ENCODE results near the gene CTCF.
A peak's percentile ranks its signal among the peaks of the same experiment; 100 is the strongest.

Gene CTCF

DNA sequence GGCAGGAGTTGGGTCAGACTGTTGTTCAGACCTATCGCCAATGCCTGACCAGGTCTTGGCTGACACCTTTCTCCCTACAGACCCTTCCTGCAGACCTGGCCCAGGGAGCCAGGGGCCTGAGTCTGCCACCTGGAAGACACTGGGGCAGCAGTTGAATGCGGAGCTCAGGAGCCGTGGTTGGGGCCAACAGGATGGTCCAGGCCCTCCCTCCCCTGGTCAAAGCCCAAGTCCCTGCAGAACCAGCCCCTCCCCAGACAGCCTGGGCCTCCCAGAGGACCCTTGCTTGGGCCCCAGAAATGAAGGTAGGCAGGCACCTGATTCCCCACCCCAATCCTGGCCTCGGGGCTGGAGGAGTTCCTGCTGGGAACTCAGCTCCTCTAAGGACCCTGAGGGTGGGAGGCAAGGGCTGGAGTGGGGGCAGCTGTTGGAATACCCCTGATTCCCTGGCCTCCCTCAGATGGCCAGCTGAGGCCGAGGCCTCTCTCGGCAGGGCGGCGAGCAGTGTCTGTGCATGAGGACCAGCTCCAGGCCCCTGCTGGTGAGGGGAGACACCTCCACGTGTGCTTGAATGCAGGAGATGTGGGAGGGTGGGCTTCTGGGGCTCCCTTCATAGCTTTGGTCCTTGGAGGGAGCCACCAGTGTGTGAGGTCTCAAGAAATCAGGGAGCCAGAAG is 94.2 kb downstream of the CTCF start:
- DNase-seq = no peak

DNA sequence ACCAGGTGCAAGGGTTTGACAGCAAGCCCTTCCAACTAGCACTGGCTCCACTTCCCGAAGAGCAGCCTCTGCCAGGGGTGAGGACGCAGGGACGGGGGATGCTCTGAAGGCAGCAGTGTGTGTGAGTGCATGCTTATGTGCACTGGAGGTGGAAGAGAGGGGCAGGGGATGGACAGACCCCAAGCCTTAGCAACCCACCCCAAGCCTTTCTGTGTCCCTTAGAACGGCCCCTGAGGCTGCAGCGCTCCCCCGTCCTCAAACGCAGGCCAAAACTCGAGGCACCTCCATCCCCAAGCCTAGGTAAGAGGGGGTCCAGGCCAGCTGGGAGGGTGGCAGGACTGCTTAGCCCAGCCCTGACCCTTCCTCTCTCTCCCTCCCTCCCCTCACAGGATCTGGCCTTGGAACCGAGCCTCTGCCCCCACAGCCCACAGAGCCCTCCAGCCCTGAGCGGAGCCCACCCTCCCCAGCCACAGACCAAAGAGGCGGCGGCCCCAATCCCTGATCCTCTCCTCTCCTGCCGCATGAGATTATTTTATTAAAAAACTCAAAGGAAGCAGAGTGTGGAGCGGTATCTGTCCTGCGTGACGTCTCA is 94.8 kb downstream of the CTCF start:
- no peak for DNase-seq

DNA sequence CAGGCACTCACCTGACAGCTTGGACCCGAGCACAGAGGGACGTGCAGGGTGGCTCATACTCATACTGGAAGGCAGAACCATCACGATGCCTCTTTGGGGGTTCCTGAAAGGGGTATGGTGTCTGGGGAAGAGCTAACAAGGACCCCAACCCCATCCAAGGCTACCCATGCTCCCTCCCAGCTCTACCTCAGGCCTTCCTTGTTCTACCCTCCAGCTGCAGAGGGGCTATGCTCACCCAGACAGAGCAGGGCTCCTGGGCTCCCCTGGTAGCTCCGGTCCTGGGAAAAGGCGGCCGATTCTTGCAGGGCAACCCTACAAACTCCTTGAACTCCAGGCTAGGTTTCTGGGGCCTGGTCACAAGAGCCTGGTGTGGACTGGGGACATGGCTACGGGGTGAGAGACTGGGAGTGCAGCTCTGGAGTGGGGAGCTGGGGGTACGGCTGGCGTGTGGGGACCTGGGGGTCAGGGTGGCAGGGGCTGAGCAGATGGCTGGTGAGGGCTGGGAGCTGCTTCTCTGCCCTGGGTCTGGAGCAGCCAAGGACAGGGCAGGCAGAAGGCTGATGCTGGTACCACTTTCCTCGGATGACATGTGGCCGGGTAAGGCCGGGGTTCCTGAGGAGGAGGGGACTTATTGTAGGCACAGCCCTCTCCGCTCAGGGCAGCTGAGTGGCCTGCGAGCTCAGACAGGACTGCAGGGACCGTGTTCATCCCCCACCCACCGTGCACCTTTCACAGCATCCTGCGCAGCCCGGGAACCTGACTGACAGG is 95.6 kb downstream of the CTCF start:
- no peak for DNase-seq

DNA sequence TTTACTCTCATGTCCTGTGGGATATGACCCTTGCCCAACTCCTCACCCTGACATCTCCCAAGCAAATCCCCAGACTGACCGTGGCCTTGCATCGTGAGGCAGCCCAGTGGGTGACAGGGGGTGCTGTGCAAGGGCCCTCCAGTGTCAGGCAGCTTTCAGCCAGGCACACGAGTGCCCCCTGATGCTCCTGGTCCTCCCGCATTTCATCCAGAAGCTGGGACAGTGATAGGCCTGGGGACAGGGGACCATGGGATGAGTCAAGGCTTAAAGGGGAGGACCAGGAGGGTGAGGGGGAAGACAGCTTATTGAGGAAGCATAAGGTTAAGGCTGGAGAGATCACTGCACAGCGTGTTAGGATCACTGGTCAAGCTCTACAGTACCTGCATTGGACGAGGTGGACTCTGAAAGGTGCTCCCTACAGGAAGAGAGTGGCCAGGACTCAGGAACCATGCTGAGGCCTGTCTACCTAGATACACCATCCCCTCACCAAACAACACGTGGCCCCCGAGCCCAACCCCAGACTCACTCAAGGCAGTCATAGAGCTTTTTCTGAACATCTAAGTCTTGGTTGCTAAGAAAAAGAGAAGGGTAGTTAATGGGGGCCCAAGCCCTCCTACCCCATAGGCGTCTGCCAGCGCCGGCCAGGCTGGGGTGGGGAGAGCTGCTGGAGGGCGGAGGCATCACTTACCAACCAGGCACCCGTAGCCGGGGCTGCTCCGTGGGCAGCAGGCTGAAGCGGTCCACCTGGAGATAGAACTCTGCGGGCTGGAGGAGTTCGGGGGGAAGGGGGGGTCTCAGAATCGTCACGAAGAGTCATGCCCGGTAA is 96.7 kb downstream of the CTCF start:
- no peak for DNase-seq

DNA sequence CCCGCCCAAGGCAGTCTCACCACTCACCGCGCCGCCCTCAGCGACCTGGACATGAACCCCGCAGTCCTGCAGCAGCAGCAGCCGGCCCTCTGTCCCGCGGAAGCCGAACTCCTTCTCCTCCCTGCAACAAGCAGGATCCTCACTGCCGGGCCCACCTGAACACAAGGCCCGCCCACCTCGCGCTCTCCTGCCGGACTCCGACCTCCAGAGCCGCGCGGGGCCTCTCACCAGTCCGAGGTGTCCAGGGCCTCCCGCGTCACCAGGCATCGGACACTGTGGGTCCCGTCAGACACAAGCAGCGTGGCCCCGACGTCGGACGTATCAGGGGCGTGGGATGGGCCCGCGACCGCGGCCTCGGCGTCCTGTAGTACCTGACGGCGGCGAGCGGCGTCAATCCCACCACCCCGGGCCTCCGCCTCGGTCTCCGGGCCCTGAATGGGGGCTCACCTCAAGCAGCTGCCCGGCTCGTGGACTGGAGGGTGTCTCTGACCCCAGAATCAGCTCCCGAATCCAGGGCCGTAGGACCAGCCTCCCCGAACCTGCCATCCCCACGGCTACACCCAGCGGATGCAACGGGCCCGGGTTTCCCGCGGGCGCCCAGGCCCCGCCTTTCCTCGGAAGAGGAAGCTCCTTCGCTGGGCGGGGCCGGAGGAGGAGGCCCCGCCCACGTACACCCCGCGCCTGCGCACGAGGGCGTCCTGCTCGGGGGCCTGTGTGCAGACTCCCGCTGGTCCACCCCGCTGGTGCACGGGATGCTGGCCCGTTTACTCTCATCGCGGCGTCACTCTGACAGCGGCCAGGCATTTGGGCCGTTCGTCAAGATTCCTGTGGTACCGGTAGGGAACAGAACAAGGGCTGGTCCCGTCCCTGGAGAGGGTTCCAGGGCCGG is 97.6 kb downstream of the CTCF start, which contains the start of gene ACD:
Gene ACD (minus strand): TSS at position 586 of the 889 bp plus-strand sequence. CDS start 40 bp downstream, at position 546.
- DNase-seq = peak; percentile 93 to 99

DNA sequence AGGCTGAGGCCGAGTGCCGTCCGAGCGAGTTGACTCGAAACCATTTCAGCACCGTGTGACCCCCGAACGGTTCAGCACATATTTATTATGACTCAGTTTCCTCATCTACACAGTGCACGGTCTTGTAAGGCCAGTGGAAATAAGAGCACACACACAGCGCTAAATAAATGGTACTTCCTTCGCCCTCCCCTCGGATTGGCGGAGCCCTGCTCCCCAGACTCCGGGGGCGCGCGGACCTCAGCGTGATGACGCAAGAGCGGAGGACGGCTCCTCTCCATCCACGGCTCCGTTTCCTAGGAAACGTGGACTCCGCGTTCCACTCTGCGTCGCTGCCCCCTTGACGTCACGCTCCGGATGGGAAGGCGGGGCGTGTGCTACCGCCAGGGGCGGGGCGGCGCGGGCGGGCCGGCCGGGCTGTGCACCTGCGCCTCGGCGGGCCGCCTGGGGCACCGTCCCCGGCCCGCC is 98.3 kb downstream of the CTCF start, which contains the start of gene PARD6A:
Gene PARD6A (plus strand): TSS at position 397 of the 465 bp plus-strand sequence. CDS start 79 bp downstream, outside the sequence.
- DNase-seq = peak; percentile 93 to 95

DNA sequence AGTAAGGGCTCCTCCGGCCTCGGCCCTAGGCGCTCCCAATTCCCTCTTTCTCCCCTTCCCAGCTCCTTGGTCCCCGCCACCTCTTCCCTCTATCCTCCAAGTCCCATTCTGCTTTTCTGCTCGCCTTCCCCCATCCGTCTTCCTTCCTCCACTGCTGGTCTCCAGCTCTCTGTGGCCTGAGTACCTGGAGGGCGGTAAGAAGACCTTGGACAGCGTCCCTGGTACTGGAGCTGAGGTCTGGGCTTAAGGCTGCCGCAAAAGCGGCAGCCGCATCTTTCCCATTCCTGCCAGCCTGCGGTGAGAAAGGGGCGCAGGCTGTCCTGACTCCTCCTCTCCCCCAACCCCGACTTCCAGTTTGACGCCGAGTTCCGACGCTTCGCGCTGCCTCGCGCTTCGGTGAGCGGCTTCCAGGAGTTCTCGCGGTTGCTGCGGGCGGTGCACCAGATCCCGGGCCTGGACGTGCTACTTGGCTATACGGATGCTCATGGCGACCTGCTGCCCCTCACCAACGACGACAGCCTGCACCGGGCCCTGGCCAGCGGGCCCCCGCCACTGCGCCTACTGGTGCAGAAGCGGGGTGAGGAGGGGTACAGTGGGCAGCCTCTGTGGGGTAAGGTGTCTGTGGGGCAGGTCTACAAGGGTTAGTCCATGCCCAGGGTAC is 98.9 kb downstream of the CTCF start:
- peak in 1 of 2 donors; percentile 3 for DNase-seq

DNA sequence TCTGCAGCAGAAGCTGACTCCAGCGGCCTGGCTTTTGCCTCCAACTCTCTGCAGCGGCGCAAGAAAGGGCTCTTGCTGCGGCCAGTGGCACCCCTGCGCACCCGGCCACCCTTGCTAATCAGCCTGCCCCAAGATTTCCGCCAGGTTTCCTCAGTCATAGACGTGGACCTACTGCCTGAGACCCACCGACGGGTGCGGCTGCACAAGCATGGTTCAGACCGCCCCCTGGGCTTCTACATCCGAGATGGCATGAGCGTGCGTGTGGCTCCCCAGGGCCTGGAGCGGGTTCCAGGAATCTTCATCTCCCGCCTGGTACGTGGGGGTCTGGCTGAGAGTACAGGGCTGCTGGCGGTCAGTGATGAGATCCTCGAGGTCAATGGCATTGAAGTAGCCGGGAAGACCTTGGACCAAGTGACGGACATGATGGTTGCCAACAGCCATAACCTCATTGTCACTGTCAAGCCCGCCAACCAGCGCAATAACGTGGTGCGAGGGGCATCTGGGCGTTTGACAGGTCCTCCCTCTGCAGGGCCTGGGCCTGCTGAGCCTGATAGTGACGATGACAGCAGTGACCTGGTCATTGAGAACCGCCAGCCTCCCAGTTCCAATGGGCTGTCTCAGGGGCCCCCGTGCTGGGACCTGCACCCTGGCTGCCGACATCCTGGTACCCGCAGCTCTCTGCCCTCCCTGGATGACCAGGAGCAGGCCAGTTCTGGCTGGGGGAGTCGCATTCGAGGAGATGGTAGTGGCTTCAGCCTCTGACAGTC is 99.7 kb downstream of the CTCF start:
- no peak for DNase-seq

DNA sequence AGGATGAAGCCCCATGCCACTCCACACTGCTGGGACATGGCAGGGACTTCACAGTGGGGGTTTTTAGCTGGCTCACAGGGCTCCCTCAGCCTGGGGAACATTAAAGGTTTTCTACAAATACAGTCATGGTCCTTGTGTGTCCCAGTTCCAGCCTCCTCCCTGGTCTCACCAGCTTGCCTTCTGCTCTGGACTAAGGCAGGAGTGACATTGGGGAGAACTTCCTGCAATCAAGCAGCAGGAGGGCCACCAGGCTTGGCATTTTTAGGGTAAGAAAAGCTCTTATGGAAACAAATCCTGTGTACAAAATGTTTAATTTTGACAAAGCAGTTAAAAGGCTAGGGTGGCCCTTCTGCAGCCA is 100.3 kb downstream of the CTCF start:
- DNase-seq = no peak

DNA sequence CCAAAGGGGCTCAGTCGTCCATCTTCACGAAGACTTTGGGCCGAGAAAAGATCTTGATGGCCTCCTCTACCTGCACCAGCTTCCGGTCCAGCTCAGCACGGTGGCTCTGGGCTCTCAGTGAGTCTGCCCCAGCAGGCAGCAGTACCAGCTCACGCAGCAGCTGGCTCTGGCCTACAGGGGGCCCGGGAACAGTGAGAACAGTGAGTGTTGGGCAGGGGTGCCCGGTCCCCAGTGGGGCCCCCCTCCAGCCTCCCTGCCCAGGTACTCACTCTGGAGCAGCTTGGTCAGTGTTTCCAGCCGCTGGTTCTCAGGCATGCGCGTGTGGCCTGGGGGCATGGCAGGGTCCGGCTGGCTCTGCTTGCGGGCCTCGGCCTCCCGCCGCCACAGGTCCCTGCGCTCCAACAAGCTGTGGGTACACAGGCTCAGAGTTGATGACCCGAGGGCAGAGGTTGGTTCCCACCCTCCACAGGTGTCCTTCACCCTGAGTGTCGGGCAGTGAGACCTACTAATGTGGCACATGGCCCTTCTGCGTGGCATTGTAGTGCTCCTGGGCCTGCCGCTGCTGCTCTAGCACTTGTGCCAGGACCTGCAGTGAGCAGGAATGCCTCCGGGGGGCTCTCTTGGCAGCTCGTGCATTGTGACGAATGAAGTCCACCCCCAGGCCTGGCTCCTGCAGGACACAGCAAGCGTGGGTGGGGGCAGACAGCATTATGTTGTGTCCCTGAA is 101.0 kb downstream of the CTCF start:
- peak; percentile 33 to 50 for DNase-seq

DNA sequence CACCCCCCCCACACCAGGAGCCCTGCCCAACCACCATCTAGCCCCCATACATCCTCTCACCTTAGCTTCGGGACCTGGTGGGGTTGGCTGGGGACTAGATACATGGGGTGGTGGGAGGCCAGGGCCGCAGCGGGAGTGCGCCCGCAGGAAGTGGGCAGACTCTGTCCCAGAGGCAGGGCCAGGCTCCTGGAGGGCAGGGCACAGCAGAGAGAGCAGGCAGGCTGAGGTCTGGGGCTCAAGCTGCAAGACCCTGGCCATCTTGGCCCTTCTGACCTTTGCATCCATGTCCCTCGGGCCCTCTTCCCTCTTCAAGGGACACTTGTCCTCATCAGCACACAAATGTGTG is 101.5 kb downstream of the CTCF start:
- DNase-seq = no peak

DNA sequence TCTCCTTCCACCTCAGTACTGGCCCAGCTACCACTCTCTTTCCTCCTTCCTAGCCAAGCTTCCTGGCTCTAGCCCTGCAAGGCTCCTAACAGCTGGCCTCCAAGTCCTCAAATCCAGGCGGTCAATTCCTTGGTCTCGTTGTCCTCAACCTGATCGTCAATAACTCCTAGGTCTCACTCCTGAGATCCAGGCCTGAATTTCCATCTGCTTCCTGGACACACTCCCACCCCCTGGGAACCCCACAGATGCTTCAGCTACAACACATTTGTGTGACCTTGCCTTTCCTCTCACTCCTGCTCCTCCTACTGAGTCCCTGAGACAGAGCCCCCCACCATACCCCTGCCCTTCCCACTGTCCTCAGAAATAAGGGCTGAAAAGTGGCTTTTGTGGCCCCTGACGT is 101.9 kb downstream of the CTCF start:
- DNase-seq = no peak

DNA sequence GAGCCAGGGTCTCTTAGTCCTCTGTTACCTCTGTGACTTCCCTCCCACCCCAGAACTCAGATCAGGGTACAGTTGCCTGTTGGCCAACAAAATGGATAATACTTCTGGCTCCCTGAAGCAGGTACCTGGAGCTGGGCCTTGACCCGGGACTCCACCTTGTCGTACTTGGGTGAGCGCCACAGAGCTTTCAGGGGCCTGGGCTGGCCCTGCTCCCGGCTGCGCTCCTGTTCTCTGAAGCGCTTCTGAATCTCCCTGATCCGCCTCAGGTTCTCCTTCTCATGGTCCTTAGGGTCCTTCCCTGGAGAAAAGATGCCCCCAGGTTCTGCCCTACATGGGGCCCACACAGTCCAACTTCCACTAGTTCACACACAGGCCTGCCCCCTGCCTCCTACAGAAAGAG is 102.5 kb downstream of the CTCF start:
- no peak for DNase-seq

DNA sequence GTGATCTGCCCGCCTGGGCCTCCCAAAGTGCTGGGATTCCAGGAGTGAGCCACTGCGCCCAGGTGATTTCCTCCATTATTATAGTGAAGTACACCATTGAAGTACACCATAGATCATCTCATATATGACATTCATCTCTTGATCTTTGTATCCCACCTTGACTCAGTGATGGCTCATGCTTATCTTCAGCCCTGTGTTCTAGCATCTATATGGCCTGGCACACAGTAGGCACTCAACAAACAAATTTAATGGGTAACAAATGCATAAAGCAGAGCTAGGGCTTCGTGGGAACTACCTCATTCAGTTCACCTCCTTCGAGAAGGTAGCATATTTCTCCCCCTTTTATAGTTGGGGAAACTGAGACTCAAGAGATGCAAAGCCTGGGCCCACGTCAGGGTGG is 103.3 kb downstream of the CTCF start:
- DNase-seq = no peak

DNA sequence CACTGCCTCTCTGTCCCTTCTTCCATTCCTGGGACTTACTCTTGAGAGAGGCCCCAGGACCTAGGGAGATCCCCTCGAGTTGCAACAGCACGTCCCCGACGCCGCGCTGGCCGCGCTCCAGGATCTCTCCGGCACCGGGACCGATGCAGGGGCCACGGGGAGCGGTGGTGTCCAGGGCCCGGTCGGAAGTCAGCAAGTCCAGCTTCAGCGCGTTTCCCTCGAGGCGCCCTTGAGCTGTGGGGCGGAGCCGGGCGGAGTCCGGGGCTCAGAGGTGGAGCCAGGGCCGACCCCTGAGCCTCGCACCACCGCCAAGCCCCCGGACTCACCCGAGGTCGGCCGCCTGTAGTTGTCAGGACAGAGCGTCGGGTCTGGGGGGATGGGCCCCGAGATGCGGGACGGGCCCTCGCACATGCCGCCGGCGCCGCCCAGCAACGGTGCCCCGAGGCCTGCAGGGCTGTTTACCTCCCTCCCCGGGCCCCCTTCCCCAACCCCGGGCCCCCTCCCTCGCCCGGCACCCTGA is 103.8 kb downstream of the CTCF start:
- peak in 1 of 2 donors; percentile 10 for DNase-seq

DNA sequence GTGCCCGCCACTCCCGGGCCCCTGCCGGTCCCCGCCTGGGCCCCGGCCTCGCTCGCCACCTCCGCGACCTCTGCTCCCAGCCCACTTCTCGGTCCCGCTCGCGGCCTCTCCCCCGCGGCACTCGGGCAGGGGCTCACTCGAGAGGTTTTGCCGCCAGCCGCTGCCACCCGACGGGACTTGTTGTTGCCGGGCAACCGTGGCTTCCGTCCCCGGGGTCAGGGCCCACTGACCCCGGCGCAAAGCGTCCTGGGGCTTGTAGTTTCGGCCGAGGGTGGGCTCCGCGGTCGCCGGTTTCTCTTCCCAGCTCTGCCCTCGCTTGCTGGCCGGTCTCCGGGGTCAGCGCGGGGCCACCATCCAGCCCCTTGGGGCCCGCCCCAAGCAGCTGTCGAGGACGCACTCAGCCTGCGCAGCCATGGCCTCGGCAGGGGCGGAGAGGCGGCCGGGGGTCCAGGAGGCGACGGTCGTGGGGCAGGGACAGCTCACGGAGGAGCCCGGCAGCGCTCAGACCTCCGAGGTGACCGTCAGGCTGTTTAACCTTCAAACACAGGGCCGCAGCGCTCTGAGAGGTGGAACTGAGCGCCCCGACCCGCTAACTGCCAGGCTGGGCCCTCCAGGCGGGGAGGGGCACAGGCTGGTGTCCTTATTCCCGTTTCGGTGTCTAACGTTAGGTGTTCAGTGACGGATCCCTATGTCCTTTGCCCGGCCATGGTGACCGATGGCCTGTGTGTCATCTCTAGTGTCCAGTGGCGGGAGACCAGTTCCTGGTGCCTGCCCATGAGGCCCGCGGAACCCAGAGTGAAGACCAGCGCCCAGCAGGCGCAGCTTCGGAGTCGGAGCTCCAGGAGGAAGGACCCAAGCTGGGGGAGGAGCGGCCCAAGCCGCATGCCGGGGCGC is 104.5 kb downstream of the CTCF start, which contains the start of the genes C16orf86 and ENKD1:
Gene C16orf86 (plus strand): TSS at position 256 of the 894 bp plus-strand sequence. CDS start 157 bp downstream, at position 413.
Gene ENKD1 (minus strand): TSS at position 192 of the 894 bp plus-strand sequence. CDS start 308 bp downstream, outside the sequence.
- peak; percentile 71 to 79 for DNase-seq

DNA sequence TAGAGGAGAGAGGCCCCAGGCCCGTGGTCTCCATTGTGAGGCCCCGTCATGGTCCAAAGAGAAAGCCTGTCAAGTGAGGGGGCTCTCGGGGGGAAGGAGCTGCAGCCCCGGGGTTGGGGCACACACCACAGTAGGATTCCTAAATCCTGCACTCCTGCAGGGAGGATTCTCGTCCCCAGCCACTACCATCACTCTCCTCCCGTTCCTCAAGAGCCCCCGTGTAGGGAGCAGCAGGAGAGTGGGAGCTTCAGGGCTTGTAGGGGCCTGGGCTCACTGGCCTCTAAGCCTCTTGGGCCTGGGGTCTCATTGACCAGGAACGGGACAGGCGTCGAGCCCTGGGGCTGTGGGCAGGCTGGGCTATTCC is 105.1 kb downstream of the CTCF start:
- DNase-seq = no peak

DNA sequence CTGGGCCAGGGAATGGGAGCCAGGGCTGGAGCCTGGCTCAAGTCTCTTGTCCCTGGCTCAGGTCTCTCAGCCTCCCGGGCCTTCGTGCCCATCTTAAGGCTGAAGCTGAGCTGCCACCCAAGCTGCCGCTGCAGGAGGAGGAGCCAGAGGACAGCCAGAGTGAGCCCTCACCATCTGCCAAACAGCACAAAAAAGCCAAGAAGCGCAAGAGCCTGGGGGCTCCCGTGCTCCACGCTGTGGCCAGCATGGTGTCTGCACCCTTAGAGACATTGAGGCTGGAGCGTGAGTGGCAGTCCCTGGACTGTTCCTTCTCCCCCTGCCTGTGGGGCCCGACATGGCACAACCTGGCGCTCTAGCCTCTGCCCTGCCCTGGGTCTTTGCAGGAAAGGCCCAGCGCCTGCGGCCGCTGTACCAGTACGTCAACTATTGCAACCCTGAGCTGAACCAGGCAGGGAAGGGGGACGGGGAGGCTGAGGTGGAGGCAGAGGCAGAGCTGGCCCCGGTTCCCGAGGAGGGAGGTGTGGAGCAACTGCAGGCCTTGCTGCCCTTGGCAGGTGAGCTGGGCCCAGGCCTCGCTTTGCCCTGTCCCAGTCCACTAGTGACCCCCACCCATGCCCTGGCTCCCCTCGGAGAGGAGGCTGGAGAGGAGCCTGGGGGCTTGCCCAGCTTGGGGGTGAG is 105.6 kb downstream of the CTCF start:
- peak; percentile 87 to 88 for DNase-seq

Data from inflammatory macrophage treated with lipopolysaccharide for 1 hour (primary cell).